Fibroblast of mammary gland (primary cell): ENCODE data around the gene LSP1.
"Not testable (repeated sequence)": the region's sequence is repeated elsewhere in the genome, so short reads cannot be mapped to it uniquely, and the experiment has no call there.

Experiments
- DNase-seq: peaks from one replicate; pipeline ENCODE4 v3.0.0-alpha.2; 2010; ENCODE audit warnings: low read depth
- H3K4me3 ChIP-seq: 2 replicates; pipeline ENCODE4 v1.5.1; 2011; ENCODE audit warnings: low read depth, mild to moderate bottlenecking, low read length, moderate library complexity; ENCODE audit not compliant: control insufficient read depth
- CTCF ChIP-seq: conservative IDR thresholded peaks from 2 replicates; pipeline ENCODE4 v1.5.1; 2011; ENCODE audit warnings: low read depth, low read length, inconsistent platforms; ENCODE audit not compliant: control insufficient read depth, insufficient read depth

The LSP1 gene

GRCh38 chr11:1872267-1872985 lies 19.5 kb downstream of the LSP1 start:
- DNase-seq = no peak
- H3K4me3 ChIP-seq = peak overlapping the region; percentile 47
- TF ChIP-seq CTCF = no peak

- no peak for TF ChIP-seq CTCF
- H3K4me3 ChIP-seq = peak overlapping the region; percentile 12
- DNase-seq = peak; percentile 70
These were observed 20.3 kb downstream of the LSP1 start for GRCh38 chr11:1873048-1873812.

- not testable (repeated sequence) for DNase-seq, H3K4me3 ChIP-seq
These were observed 20.9 kb downstream of the LSP1 start for GRCh38 chr11:1873813-1874150.

GRCh38 chr11:1874441-1875092 lies 21.7 kb downstream of the LSP1 start:
- not testable (repeated sequence) for H3K4me3 ChIP-seq, DNase-seq

GRCh38 chr11:1875093-1875850 lies 22.4 kb downstream of the LSP1 start:
- no peak for TF ChIP-seq CTCF
- DNase-seq = peak; percentile 35

GRCh38 chr11:1875851-1876301 lies 23.0 kb downstream of the LSP1 start:
- not testable (repeated sequence) for DNase-seq
- H3K4me3 ChIP-seq = peak overlapping the region; percentile 20

More at GRCh38 chr11:1875093-1875850, 22.4 kb downstream of the LSP1 start:
- no peak overlapping the region for H3K4me3 ChIP-seq

GRCh38 chr11:1876361-1877063 lies 23.6 kb downstream of the LSP1 start:
- peak overlapping the region; percentile 20 for H3K4me3 ChIP-seq
- TF ChIP-seq CTCF = peak; percentile 61
- DNase-seq = peak; percentile 86
